Measurements from ENCODE around the gene CAMTA1. TPM values are rescaled to one million over a fixed set of nuclear protein-coding genes. Genes with fewer than 3 reads are reported as not detected.

CAMTA1 gene
- total RNA-seq, 1 experiment from 2014 or later = 69.5 TPM

- Histone ChIP-seq H3K4me2 (ENCODE audit: low read length) (no peak overlapping the region), H2AFZ (ENCODE audit: low read depth, low read length, poor library complexity, severe bottlenecking) (no peak overlapping the region), H3K27ac (ENCODE audit: low read depth, low read length) (no peak overlapping the region), H3K9me2 (ENCODE audit: insufficient read depth) (no peaks in the 10 kb centered on the region), H3K36me3 (ENCODE audit: control insufficient read depth in 1 of 2, insufficient read depth in 2 of 2, low read length in 2 of 2) (no peaks in the 10 kb centered on the region), H3K79me2 (ENCODE audit: insufficient read depth, low read length) (no peaks in the 10 kb centered on the region), H3K9ac (ENCODE audit: low read length) (no peak overlapping the region), H4K20me1 (ENCODE audit: insufficient read depth) (no peaks in the 10 kb centered on the region), H3K4me1 (ENCODE audit: control insufficient read depth in 1 of 2, insufficient read depth in 2 of 2, low read length in 2 of 2) (no peaks in the 10 kb centered on the region), H3K4me3 (replicated peaks in 1 of 2; ENCODE audit: low read depth in 1 of 2, low read length in 2 of 2) (no peak overlapping the region), H3K9me3 (ENCODE audit: control insufficient read depth in 1 of 2, insufficient read depth in 1 of 2, low read depth in 1 of 2, low read length in 2 of 2) (peaks cover 0 to 1% of the 10 kb centered on the region in 2 experiments; a peak in 1 of 4 replicates), H3K27me3 (ENCODE audit: insufficient read depth, low read length) (no peaks in the 10 kb centered on the region)
- intact Hi-C loops (cut with micrococcal nuclease) = no loop called here
- POLR2A ChIA-PET = no interaction called here
- TF ChIP-seq, protein P1, sequence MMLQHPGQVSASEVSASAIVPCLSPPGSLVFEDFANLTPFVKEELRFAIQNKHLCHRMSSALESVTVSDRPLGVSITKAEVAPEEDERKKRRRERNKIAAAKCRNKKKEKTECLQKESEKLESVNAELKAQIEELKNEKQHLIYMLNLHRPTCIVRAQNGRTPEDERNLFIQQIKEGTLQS (IDR thresholded peaks at IDR 0.05) = no peak
- TF ChIP-seq CEBPB (IDR thresholded peaks at IDR 0.05; ENCODE audit: low read depth) (no peak), JUND (IDR thresholded peaks at IDR 0.05) (no peak), SP1 (IDR thresholded peaks at IDR 0.05; ENCODE audit: low read depth) (no peak), ZNF274 (IDR thresholded peaks at IDR 0.05; ENCODE audit: low read depth, low read length) (no peak), FOSL1 (IDR thresholded peaks at IDR 0.05; ENCODE audit: low read depth) (no peak), TCF7L2 (IDR thresholded peaks at IDR 0.05; ENCODE audit: borderline replicate concordance, extremely low read depth, insufficient read depth, insufficient read length) (no peak), SRF (IDR thresholded peaks at IDR 0.05; ENCODE audit: low read depth) (no peak), CBX3 (IDR thresholded peaks at IDR 0.05; ENCODE audit: low read depth) (no peak), ZFX (IDR thresholded peaks at IDR 0.05) (no peak), YY1 (IDR thresholded peaks at IDR 0.05; ENCODE audit: extremely low read depth, insufficient replicate concordance, low read depth, low read length) (no peak)
- TF ChIP-seq, protein P2, sequence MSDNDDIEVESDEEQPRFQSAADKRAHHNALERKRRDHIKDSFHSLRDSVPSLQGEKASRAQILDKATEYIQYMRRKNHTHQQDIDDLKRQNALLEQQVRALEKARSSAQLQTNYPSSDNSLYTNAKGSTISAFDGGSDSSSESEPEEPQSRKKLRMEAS (IDR thresholded peaks at IDR 0.05) = no peak
- ATAC-seq (no peak), DNase-seq (ENCODE audit: low read depth, low spot score) (no peak)
- RAD21 ChIA-PET (ENCODE audit: low non-redundant PET in 1 of 2, low total read pairs in 2 of 2, uncharacterized antibody in 2 of 2, unreplicated experiment in 2 of 2) = no interaction called here
- BruUV-seq (replicated peaks) = no TSS peak
- CTCF ChIA-PET = no interaction called here
These were observed 537.1 kb downstream of the CAMTA1 start for GRCh38 chr1:7322283-7322785.

- Histone ChIP-seq H2AFZ (ENCODE audit: low read depth, low read length, poor library complexity, severe bottlenecking) (no peak overlapping the region), H3K4me2 (ENCODE audit: low read length) (no peak overlapping the region), H3K4me1 (ENCODE audit: control insufficient read depth in 1 of 2, insufficient read depth in 2 of 2, low read length in 2 of 2) (no peaks in the 10 kb centered on the region), H3K9me2 (ENCODE audit: insufficient read depth) (no peaks in the 10 kb centered on the region), H3K27ac (ENCODE audit: low read depth, low read length) (no peak overlapping the region), H3K79me2 (ENCODE audit: insufficient read depth, low read length) (no peaks in the 10 kb centered on the region), H4K20me1 (ENCODE audit: insufficient read depth) (no peaks in the 10 kb centered on the region), H3K9ac (ENCODE audit: low read length) (no peak overlapping the region), H3K9me3 (ENCODE audit: control insufficient read depth in 1 of 2, insufficient read depth in 1 of 2, low read depth in 1 of 2, low read length in 2 of 2) (peaks cover 0 to 7% of the 10 kb centered on the region in 2 experiments; a peak in 1 of 4 replicates), H3K4me3 (replicated peaks in 1 of 2; ENCODE audit: low read depth in 1 of 2, low read length in 2 of 2) (no peak overlapping the region), H3K27me3 (ENCODE audit: insufficient read depth, low read length) (no peaks in the 10 kb centered on the region), H3K36me3 (ENCODE audit: control insufficient read depth in 1 of 2, insufficient read depth in 2 of 2, low read length in 2 of 2) (no peaks in the 10 kb centered on the region)
- RAD21 ChIA-PET (ENCODE audit: low non-redundant PET in 1 of 2, low total read pairs in 2 of 2, uncharacterized antibody in 2 of 2, unreplicated experiment in 2 of 2) = no interaction called here
- CTCF ChIA-PET = no interaction called here
- no TSS peak for BruUV-seq (replicated peaks)
- intact Hi-C loops (cut with micrococcal nuclease) = no loop called here
- POLR2A ChIA-PET = no interaction called here
- DNase-seq (ENCODE audit: low read depth, low spot score) (no peak), ATAC-seq (no peak)
- TF ChIP-seq, protein P3, sequence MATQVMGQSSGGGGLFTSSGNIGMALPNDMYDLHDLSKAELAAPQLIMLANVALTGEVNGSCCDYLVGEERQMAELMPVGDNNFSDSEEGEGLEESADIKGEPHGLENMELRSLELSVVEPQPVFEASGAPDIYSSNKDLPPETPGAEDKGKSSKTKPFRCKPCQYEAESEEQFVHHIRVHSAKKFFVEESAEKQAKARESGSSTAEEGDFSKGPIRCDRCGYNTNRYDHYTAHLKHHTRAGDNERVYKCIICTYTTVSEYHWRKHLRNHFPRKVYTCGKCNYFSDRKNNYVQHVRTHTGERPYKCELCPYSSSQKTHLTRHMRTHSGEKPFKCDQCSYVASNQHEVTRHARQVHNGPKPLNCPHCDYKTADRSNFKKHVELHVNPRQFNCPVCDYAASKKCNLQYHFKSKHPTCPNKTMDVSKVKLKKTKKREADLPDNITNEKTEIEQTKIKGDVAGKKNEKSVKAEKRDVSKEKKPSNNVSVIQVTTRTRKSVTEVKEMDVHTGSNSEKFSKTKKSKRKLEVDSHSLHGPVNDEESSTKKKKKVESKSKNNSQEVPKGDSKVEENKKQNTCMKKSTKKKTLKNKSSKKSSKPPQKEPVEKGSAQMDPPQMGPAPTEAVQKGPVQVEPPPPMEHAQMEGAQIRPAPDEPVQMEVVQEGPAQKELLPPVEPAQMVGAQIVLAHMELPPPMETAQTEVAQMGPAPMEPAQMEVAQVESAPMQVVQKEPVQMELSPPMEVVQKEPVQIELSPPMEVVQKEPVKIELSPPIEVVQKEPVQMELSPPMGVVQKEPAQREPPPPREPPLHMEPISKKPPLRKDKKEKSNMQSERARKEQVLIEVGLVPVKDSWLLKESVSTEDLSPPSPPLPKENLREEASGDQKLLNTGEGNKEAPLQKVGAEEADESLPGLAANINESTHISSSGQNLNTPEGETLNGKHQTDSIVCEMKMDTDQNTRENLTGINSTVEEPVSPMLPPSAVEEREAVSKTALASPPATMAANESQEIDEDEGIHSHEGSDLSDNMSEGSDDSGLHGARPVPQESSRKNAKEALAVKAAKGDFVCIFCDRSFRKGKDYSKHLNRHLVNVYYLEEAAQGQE (IDR thresholded peaks at IDR 0.05; ENCODE audit: low read depth) = no peak
- TF ChIP-seq, protein P2 (IDR thresholded peaks at IDR 0.05) = no peak
- TF ChIP-seq ZNF274 (IDR thresholded peaks at IDR 0.05; ENCODE audit: low read depth, low read length) = no peak
- TF ChIP-seq EGR1 (IDR thresholded peaks at IDR 0.05; ENCODE audit: low read depth) = no peak
- no peak for TF ChIP-seq EZH2phosphoT487 (IDR thresholded peaks at IDR 0.05; ENCODE audit: borderline replicate concordance)
- TF ChIP-seq TCF7L2 (IDR thresholded peaks at IDR 0.05; ENCODE audit: borderline replicate concordance, extremely low read depth, insufficient read depth, insufficient read length) = no peak
- TF ChIP-seq ELF1 (IDR thresholded peaks at IDR 0.05; ENCODE audit: borderline replicate concordance, low read depth) = no peak
- TF ChIP-seq RAD21 (IDR thresholded peaks at IDR 0.05; ENCODE audit: low read depth) = no peak
- TF ChIP-seq EZH2 (IDR thresholded peaks at IDR 0.05) = no peak
These were observed 537.7 kb downstream of the CAMTA1 start for GRCh38 chr1:7322912-7323311.

Data from HCT116 (cell line).